Measurements from ENCODE around the gene ATF5.
A peak's percentile ranks its signal among the peaks of the same experiment; 100 is the strongest.

The ATF5 gene

GRCh38 chr19:49929121-49929610 is at the start of gene ATF5, which contains the start of gene NUP62:
Gene ATF5, plus strand, starts transcription at chr19:49929205. Its CDS starts 1,646 bp downstream, at chr19:49930851.
Gene NUP62, minus strand, starts transcription at chr19:49929504. Its CDS starts 19,697 bp downstream, at chr19:49909807.
- DNase-seq (ENCODE audit: low spot score): peak; percentile 92

- DNase-seq (ENCODE audit: low spot score): no peak
These were observed 49.6 kb upstream of the ATF5 start for GRCh38 chr19:49879243-49879963.

DNA sequence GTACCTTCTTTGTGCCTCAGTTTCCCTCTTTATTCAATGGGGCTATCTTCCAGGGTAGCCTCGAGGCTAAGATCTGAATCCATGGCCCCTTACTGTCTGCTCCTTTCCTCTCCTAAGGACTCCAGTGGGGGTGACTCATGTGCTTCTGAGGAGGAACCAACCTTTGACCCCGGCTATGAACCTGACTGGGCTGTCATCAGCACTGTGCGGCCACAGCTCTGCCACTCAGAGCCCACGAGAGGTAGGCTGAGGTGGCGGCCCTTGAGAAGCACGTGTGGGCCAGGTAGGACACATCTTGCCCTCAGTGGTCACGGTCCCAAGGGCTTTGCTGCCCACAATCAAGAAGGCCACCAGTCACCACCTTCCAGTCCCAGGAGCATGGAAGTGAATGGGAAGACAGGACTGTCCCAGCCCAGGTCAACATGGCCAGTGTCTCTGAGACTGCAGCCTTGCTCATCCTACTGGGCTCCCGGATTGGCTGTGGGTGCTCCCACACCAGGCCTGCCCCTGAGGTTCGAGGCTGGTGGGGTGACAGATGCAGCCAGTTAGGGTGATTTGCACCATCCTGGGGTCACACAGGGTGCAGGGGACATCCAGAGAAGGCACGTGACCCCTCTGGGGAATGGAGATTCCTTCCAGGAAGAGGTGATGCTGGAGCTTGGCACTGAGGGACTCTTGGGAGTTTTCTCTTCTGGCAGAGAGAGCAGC is 48.7 kb upstream of the ATF5 start:
- DNase-seq (ENCODE audit: low spot score): no peak

DNA sequence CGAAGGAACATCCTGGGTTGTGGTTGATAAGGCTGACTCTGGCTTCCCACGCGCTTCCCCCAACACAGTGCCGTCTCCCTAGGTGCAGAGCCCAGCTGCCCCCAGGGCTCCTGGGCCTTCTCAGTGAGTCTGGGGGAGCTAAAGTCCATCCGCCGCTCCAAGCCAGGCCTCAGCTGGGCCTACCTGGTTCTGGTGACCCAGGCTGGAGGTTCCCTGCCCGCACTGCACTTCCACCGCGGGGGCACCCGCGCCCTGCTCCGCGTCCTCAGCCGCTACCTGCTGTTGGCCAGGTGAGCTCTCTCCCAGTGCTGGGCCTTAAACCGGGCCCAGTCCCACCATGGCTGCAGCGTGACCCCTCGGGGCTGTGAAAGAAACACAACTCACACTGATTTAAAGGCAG is 47.8 kb upstream of the ATF5 start:
- DNase-seq (ENCODE audit: low spot score): no peak

DNA sequence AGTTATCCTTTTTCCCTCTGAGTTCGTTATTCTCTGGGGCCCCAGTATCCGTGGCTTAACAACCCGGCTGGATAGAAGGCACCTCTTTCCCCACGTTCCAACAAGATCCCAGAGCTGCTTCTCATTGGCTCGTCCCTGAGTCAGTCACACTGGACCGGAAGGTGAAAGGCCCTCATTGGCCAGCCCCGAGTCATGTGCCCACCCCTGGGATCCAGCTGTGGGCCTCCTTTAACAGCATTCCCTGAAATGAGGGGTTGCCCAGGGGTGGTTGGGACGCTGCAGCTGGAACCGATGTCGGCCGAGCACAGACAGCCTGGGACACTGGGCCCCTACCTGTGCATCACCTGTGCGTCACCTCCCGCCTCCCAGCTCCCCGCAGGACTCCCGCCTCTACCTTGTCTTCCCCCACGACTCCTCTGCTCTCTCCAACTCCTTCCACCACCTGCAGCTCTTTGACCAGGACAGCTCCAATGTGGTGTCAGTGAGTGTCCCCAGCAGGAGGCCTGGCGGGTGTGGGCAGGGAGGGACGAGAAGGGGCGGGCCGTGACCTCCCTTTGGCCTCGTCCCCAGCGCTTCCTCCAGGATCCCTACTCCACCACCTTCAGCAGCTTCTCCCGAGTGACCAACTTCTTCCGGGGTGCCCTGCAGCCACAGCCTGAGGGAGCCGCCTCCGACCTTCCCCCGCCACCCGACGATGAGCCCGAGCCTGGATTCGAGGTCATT is 47.2 kb upstream of the ATF5 start:
- no peak for DNase-seq (ENCODE audit: low spot score)

DNA sequence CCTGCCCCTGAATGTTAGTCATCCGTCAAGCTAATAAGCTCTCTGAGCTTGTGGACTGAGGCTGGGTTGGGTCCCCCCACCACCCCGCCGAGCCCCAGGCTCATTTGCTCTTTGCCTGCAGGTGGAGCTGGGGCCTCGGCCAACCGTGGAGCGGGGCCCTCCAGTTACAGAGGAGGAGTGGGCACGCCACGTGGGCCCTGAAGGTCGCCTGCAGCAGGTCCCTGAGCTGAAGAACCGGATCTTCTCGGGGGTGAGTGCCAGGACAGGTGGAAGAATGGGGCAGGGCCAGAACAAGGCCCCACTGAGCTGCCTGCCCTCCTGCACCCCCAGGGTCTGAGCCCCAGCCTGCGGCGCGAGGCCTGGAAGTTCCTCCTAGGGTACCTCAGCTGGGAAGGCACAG is 46.4 kb upstream of the ATF5 start:
- no peak for DNase-seq (ENCODE audit: low spot score)

GRCh38 chr19:49883094-49883493 is 45.9 kb upstream of the ATF5 start:
- DNase-seq (ENCODE audit: low spot score): no peak

DNA sequence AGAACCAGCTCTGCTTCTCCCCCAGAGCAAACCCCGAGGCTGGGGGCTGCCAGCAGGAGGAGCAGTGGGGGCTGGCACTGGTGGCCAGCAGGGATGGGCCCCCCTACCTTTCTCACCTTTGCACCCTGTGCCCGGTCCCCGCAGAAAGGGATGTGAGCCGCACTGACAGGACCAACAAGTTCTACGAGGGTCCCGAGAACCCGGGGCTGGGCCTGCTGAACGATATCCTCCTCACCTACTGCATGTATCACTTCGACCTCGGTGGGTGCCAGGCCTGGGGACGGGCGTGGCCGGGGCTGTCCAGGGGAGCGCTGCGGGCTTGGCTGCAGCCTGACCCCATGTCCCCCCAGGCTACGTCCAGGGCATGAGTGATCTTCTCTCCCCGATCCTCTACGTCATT is 44.9 kb upstream of the ATF5 start:
- no peak for DNase-seq (ENCODE audit: low spot score)

DNA sequence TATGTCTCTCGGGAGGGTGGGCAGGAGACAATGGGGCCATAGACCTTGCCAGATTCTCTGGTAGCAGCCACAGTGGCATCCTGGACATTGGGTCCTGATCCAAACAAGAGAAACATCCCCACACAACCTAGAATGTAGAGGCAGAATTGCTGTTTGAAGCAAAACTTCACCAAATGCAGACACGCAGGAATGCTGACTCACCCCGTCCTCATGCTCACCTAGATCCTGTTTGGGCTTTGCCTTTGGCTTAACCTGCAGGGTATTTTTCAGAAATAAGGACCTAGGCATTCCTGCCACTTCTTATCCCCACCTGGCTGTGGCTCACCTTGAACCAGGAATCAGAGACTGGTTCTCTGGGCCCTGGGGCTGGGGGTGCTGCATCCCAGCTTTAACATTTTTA is 44.2 kb upstream of the ATF5 start:
- DNase-seq (ENCODE audit: low spot score): no peak

GRCh38 chr19:49887037-49887664 is 41.9 kb upstream of the ATF5 start:
- no peak for DNase-seq (ENCODE audit: low spot score)

DNA sequence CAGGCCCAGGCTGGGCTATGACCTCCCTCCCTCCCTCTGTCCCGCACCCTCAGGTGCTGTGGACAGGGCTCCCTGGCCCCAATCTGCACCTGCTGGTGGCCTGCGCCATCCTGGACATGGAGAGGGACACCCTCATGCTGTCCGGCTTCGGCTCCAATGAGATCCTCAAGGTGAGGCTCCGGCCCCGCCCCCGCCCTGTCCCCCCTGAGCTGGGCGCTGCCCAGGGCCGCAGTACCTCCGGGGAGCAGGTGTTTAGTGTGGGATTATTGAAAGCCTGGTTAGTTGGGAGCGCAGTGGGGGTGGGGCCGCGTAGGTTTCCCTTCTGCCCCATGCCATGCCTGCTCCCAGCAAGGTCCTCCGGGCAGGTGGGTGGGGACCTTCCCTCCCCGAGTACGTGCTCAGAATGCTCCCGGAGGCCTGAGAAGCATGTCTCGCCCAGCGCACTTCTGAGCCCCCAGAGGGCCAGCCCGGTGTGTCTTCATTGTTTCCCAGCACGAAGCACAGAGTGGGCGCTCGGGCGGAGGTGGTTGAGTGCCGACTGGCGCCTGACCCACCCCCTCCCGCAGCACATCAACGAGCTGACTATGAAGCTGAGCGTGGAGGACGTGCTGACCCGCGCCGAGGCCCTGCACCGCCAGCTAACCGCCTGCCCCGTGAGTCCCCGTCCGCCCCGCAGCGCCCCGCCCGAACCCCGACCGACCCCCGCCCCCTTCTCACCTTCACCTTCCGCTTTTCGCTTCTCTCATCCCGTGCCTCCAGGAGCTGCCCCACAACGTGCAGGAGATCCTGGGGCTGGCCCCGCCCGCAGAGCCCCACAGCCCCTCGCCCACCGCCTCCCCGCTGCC is 41.1 kb upstream of the ATF5 start:
- DNase-seq (ENCODE audit: low spot score): no peak

GRCh38 chr19:49888510-49888824 is 40.5 kb upstream of the ATF5 start:
- no peak for DNase-seq (ENCODE audit: low spot score)

GRCh38 chr19:49889038-49889686 is 39.8 kb upstream of the ATF5 start:
- no peak for DNase-seq (ENCODE audit: low spot score)

DNA sequence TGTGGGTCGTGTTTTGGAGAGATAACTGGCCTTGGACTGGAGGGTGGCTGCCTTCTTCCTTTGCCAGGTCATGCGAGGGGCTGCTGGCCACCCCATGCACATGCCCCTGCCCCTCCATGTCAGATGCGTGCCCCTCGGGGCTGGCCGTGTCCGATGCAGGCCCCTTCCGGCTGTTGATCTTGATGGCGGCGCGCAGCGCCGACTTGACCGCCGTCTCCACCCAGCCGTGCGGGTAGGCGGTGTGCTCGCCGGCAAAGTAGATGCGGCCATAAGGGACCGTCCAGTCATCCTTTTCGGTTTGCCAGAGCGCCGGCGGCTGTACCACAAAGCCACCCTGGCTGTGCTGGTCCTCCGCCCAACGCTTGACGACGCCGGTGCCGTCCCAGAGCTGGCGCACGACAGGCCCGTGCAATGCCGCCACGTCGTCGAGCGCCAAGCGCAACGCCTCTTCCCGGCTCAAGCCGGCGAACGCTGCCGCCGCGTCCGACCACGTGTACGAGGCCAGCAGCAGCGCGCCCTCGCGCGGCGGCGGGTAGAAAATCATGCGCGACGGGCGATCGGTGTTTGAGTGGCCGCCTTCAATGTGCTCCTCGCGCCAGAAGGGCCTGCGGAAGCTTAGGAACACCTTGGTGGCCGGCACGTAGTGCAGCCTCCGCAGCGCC is 39.2 kb upstream of the ATF5 start:
- no peak for DNase-seq (ENCODE audit: low spot score)

DNA sequence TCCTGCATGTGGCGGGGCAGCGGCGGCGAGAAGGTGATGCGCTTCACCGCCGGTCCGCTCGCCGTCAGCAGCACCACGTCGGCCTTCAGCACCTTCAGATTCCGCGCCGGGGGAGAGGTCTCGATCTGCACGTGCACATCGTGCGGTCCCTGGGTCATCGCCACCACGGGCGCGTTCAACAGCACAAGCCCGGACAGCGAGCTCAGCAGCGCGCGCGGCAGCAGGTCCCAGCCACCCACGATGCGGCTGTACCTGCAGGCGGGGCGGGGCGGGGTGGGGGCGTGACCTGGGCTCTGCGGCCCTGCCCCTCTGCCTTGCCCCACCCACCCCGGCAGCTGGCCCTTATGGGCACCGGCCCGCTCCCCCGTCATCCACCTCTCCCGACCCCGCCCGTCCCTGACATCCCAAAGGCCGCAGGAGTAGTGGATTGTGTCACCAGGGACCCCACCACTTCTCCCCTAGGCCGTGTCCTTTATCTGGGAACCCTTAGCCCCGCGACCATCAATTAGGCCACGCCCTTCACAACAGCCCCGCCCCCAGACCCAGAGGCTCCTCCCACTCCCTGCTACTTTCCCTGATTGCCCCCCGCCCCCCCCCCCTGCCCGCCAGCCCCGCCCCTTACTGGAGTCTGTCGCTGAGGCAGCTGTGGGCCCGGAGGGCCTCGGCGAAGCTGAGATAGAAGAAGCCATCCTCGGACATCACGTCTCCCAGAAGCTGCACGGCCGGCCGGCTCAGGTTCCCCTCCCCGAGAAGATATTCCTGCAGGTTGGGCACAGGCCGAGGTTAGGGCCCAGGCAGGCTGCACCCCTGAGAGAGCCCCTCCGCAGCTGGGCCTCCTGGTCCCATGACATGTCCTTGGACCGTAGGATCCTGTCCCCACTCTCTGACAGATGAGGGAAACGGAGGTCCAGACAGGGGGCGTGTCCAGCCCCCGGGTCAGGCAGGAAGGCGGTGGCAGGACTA is 38.4 kb upstream of the ATF5 start:
- DNase-seq (ENCODE audit: low spot score): no peak

DNA sequence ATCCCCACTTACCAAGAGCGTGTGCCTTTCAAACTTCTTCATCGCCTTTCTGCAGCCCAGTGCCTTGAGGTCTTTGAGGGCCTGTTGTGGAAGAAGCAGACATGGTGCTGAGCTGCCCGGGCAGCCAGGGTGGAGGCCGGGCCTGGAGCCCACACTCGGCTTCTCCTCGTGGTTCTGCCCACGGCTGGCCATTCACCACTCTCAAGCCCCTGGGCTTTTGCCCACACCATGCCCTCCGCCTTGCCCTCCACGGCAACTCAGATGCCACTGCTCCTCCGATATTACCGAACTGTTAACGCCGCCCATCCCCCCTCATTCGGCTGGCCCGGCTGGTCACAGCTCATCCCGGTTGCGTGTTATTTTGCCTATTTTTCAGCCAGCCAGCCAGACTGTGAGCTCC is 37.6 kb upstream of the ATF5 start:
- no peak for DNase-seq (ENCODE audit: low spot score)

- DNase-seq (ENCODE audit: low spot score): no peak
These were observed 36.3 kb upstream of the ATF5 start for GRCh38 chr19:49892716-49893115.

- no peak for DNase-seq (ENCODE audit: low spot score)
These were observed 34.9 kb upstream of the ATF5 start for GRCh38 chr19:49894011-49894664.
